Activated T-helper 1 cell treated with anti-CD3 and anti-CD28 coated beads, Interleukin-12 subunit alpha, Interleukin-12 subunit beta, Interleukin-2, Interleukin-4 antibody, amounts not matched to agents 30 ng/mL and 10 ng/mL and 1 ng/mL, durations not matched to agents 14 hours and 24 hours and 36 hours (primary cell): ENCODE measurements around the gene WNK2. TPM values are rescaled to one million over a fixed set of nuclear protein-coding genes. Genes with fewer than 3 reads are reported as not detected.

Experiments used
- DNase-seq: peaks from one replicate; pipeline ENCODE4 v3.0.0; 2021; ENCODE audit warnings: low spot score
- H3K27ac Mint-ChIP-seq: one replicate; pipeline ENCODE4 v1.8.0; 2021; ENCODE audit warnings: mild to moderate bottlenecking, mixed read lengths
- H3K27me3 Mint-ChIP-seq: one replicate; pipeline ENCODE4 v1.8.0; 2022; ENCODE audit warnings: mild to moderate bottlenecking, moderate library complexity, mixed read lengths; ENCODE audit not compliant: insufficient read depth
- H3K36me3 Mint-ChIP-seq: one replicate; pipeline ENCODE4 v1.8.0; 2021; ENCODE audit warnings: low read depth, mixed read lengths
- H3K4me1 Mint-ChIP-seq: one replicate; pipeline ENCODE4 v1.8.0; 2021; ENCODE audit warnings: low read depth, mixed read lengths
- H3K4me3 Mint-ChIP-seq: one replicate; pipeline ENCODE4 v1.8.0; 2021; ENCODE audit warnings: mild to moderate bottlenecking, moderate library complexity, mixed read lengths
- H3K9me3 Mint-ChIP-seq: one replicate; pipeline ENCODE4 v1.8.0; 2021; ENCODE audit warnings: mixed read lengths
- intact Hi-C: fragments of 100-400 bp; cut with micrococcal nuclease; formaldehyde crosslinking; loops from one replicate; pipeline ENCODE4 v1.15.1; 2024
- total RNA-seq: library from RNA; stranded (reverse); gene quantifications from 2 replicates; pipeline ENCODE4 v1.2.3, GENCODE V29; 2022

Gene WNK2
- total RNA-seq, 1 donor from 2014 or later, result 3.0 TPM

DNA sequence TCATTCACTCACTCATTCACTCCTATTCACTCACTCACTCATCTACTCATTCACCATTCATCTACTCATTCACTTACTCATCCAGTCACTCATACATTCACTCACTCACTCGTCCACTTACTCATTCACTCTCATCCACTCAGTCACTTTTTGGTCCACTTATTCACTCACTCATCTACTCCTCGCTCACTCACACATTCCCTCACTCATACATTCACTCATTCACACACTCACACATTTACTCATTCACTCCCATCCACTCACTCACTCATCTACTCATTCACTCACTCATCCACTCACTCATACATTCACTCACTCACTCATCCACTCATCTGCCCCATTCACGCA is 27.7 kb downstream of the WNK2 start:
- Mint-ChIP-seq H3K27ac (no peak overlapping the region), H3K27me3 (peaks cover 4% of the 10 kb centered on the region), H3K36me3 (no peaks in the 10 kb centered on the region), H3K4me1 (no peaks in the 10 kb centered on the region), H3K4me3 (no peak overlapping the region), H3K9me3 (peaks cover 6% of the 10 kb centered on the region)
- intact Hi-C loops, result no loop called here
- no peak for DNase-seq

DNA sequence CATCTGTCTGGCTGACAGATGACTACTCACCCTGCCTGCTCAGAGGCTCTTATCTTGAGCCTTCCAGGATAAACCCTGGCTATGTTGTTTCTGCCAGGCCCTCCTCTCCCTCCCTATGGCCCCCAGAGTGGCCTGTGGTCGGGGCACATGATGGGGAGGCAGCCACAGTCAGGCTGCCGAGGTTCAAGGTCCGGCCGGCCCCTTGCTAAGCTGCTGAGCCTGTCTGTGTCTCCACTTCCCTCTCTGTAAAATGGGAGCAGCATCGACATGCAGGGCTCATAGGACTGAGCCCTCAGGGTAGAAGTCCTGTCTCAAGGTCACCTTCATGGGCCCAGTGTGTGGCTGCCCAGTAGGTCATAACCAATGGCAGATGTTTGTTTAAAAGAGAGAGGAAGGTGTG is 28.5 kb downstream of the WNK2 start:
- Mint-ChIP-seq H3K4me3 (no peak overlapping the region), H3K4me1 (no peaks in the 10 kb centered on the region), H3K9me3 (peaks cover 6% of the 10 kb centered on the region), H3K36me3 (no peaks in the 10 kb centered on the region), H3K27ac (no peak overlapping the region), H3K27me3 (peaks cover 4% of the 10 kb centered on the region)
- no peak for DNase-seq
- intact Hi-C loops, result no loop called here

DNA sequence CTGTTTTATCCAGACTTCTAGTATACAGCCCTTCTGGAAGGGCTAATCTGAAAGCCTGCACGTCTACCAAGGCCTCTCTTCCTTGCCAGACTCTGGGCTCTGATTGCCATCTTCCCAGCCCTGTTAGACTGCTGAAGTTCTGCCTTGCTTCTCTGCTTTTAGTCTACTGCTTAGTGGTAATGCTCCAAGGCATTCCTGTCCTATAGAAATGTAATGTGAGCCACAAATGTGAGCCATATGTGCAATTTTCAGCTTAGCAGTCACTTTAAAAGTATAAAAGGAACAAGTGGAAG is 32.1 kb downstream of the WNK2 start:
- Mint-ChIP-seq H3K9me3 (peaks cover 6% of the 10 kb centered on the region), H3K27me3 (peaks cover 4% of the 10 kb centered on the region), H3K27ac (no peak overlapping the region), H3K4me3 (no peak overlapping the region), H3K4me1 (no peaks in the 10 kb centered on the region), H3K36me3 (no peaks in the 10 kb centered on the region)
- no peak for DNase-seq
- intact Hi-C loops, result no loop called here

DNA sequence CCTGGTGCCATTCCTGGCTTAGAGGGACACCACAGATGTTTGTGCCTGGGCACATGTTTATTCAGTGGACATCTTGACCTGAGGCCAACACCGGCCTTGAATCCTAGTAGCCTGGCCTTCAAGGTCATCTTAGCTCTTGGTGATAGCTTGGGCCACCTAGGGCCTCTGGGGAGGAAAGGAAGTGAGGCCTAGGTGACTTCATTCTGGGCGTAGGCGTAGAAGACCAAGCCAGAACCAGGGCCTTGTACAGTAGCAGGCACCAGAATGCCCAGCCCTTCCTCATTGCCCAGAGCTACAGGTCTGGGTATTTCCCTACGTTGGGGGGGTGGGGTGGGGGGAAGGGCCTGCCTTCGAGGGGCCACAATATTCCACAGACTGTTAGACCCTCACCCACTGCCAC is 33.8 kb downstream of the WNK2 start:
- Mint-ChIP-seq H3K9me3 (peaks cover 6% of the 10 kb centered on the region), H3K4me3 (no peak overlapping the region), H3K4me1 (no peaks in the 10 kb centered on the region), H3K36me3 (no peaks in the 10 kb centered on the region), H3K27me3 (peaks cover 2% of the 10 kb centered on the region), H3K27ac (no peak overlapping the region)
- intact Hi-C loops, result no loop called here
- no peak for DNase-seq

DNA sequence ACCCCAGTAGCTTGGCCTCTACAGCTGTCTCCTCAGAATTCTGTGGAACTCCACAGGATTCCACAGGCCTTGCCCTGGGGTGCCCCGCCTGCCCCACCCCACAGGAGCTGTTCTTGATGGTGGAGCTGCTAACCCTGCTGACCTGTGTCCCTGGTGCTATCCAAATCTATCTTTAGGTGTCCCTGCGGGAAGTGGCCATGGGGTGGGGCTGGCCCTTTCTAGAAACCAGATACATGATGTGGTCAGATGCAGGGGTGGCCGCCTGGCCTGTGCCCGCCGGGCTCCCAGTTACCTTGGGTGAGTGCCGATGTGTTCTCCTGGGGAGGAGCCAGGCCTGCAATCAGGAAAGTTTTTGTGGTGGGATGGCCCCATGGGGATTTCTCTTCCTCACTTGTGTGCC is 34.2 kb downstream of the WNK2 start:
- H3K9me3 Mint-ChIP-seq, result peaks cover 6% of the 10 kb centered on the region
- intact Hi-C loops, result no loop called here
- H3K4me3 Mint-ChIP-seq, result no peak overlapping the region
- peaks cover 2% of the 10 kb centered on the region for H3K27me3 Mint-ChIP-seq
- no peak for DNase-seq
- H3K27ac Mint-ChIP-seq, result no peak overlapping the region
- no peaks in the 10 kb centered on the region for H3K36me3 Mint-ChIP-seq
- no peaks in the 10 kb centered on the region for H3K4me1 Mint-ChIP-seq

GRCh38 chr9:93218671-93219420 is 34.9 kb downstream of the WNK2 start:
- intact Hi-C loops, result no loop called here
- Mint-ChIP-seq H3K4me3 (no peak overlapping the region), H3K27ac (no peak overlapping the region), H3K4me1 (no peaks in the 10 kb centered on the region), H3K36me3 (no peaks in the 10 kb centered on the region), H3K9me3 (peaks cover 6% of the 10 kb centered on the region), H3K27me3 (peaks cover 2% of the 10 kb centered on the region)
- no peak for DNase-seq

GRCh38 chr9:93219692-93220091 is 35.8 kb downstream of the WNK2 start:
- H3K27ac Mint-ChIP-seq, result no peak overlapping the region
- peaks cover 4% of the 10 kb centered on the region for H3K27me3 Mint-ChIP-seq
- no peaks in the 10 kb centered on the region for H3K36me3 Mint-ChIP-seq

DNA sequence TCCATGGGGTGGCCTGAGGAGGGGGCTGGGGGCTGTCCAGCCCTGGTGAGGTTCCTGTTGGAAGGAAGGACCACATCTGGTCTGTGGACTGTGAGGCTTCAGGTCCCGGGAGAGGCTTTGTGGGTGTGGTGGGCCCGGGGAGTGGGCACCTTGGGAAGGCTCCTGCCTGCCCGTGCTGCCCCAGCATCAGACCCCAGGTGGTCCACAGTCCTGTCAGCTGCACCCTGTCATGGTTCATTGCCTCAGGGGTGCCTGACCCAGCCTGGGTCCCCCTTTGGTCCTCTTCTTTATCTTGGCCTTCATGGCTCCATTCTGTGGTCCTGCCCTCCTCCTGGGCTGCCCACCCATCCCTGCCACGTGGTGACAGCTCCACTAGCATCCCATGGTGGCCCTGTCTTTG is 36.7 kb downstream of the WNK2 start:
- Mint-ChIP-seq H3K4me1 (no peaks in the 10 kb centered on the region), H3K27ac (no peak overlapping the region), H3K4me3 (no peak overlapping the region), H3K9me3 (peaks cover 3% of the 10 kb centered on the region), H3K27me3 (peaks cover 4% of the 10 kb centered on the region), H3K36me3 (no peaks in the 10 kb centered on the region)
- no peak for DNase-seq
- intact Hi-C loops, result no loop called here

More at GRCh38 chr9:93219692-93220091, 35.8 kb downstream of the WNK2 start:
- DNase-seq, result no peak
- intact Hi-C loops, result no loop called here
- Mint-ChIP-seq H3K4me3 (no peak overlapping the region), H3K4me1 (no peaks in the 10 kb centered on the region), H3K9me3 (peaks cover 6% of the 10 kb centered on the region)

DNA sequence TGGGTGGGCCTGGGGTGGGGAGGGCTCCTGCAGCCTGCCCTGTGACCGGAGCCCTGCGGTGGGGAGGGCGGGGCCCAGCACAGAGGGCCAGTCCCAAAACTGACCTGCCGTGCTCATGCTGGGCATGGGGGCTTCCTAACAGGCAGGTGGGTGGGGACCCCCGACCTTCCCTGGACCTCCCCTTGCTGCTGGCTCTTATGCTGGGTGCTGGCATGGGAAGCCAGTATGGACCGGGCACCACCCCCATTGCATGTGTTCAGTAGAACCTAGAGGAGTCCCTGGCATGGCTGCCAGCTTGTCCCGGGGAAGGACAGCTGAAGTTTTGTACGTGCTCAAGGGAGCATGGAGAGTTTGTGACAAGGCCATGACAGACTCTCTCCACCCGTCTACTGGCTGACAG is 37.1 kb downstream of the WNK2 start:
- Mint-ChIP-seq H3K27me3 (peaks cover 2% of the 10 kb centered on the region), H3K36me3 (no peaks in the 10 kb centered on the region), H3K4me3 (no peak overlapping the region), H3K9me3 (no peaks in the 10 kb centered on the region), H3K4me1 (no peaks in the 10 kb centered on the region), H3K27ac (no peak overlapping the region)
- intact Hi-C loops, result no loop called here
- DNase-seq, result no peak

GRCh38 chr9:93222890-93223259 is 38.9 kb downstream of the WNK2 start:
- Mint-ChIP-seq H3K4me3 (no peak overlapping the region), H3K27me3 (peaks cover 2% of the 10 kb centered on the region), H3K36me3 (no peaks in the 10 kb centered on the region), H3K9me3 (no peaks in the 10 kb centered on the region), H3K4me1 (no peaks in the 10 kb centered on the region), H3K27ac (no peak overlapping the region)
- intact Hi-C loops, result no loop called here
- DNase-seq, result no peak

DNA sequence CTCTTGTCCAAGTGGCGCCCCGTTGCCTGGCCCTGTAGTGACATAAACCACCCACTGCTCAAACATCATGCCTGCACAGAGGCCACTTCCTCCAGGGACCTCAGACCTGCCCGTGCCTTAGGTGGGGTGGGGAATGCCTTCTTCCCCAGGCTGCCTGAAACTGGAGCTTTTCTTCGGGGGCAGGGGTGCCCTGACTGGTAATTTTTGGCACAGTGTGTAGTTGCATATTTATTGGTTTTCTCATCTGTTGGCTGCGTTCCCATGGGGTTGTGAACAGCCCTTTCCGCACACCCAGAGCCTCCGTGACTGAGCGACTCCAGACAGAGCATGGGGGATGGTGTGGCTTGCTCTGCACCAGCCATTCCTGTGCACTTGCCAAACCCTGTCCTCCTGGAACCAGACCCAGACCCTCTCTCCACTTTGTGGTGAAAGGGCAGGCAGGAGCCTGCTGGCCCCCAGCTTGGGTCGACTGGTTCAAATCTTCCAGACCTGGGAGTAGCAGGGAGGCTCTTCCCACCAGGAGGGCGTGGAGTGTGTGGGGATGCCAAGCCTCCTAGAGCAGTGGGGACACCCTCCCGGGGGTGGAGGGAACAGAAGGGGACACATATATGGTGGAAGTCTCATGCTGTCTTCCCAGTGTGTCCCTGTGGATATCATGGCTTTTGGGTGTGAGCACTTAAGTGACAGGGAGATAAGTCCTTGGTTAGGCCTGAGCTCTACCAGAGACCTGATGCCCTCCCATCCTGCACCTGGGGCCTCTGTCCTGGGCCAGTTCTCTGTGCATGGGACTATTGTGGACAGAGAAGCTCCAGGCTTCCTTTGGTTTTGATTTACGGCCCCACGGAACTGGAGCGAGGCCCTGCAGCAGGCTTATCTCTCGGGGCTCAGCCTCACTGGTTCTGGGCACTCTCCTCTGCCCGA is 39.6 kb downstream of the WNK2 start:
- no peak for DNase-seq
- H3K27me3 Mint-ChIP-seq, result peaks cover 2% of the 10 kb centered on the region
- no peak overlapping the region for H3K27ac Mint-ChIP-seq
- H3K36me3 Mint-ChIP-seq, result no peaks in the 10 kb centered on the region
- intact Hi-C loops, result no loop called here
- no peak overlapping the region for H3K4me3 Mint-ChIP-seq
- no peaks in the 10 kb centered on the region for H3K9me3 Mint-ChIP-seq
- no peaks in the 10 kb centered on the region for H3K4me1 Mint-ChIP-seq

DNA sequence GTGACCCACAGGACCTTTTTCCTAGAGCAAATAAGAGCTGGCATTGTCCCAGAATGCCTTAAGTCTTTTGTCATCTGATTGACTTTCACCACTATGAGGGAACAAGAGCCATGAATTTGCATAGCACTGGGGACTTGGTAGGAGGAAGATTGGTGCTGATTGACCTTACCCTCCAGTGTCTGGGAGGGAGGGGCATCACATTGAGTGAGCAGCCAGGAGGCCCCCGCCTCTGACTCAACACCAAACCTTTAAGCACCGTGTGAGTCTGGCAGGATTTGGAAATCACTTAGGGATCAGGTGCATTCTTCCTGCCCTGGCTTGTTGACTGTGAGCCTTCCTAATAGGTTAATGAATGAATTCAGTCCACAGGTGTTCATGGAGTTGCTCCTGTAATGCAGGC is 40.7 kb downstream of the WNK2 start:
- Mint-ChIP-seq H3K27me3 (peaks cover 2% of the 10 kb centered on the region), H3K27ac (no peak overlapping the region), H3K9me3 (no peaks in the 10 kb centered on the region), H3K4me3 (no peak overlapping the region), H3K36me3 (no peaks in the 10 kb centered on the region), H3K4me1 (no peaks in the 10 kb centered on the region)
- intact Hi-C loops, result no loop called here
- no peak for DNase-seq

GRCh38 chr9:93225417-93225816 is 41.5 kb downstream of the WNK2 start:
- intact Hi-C loops, result no loop called here
- H3K4me3 Mint-ChIP-seq, result no peak overlapping the region
- no peaks in the 10 kb centered on the region for H3K4me1 Mint-ChIP-seq
- no peak overlapping the region for H3K27ac Mint-ChIP-seq
- no peak for DNase-seq
- no peaks in the 10 kb centered on the region for H3K36me3 Mint-ChIP-seq
- H3K9me3 Mint-ChIP-seq, result no peaks in the 10 kb centered on the region
- H3K27me3 Mint-ChIP-seq, result peaks cover 2% of the 10 kb centered on the region
